ENCODE measurements around the gene SLC27A3. TPM values are rescaled to one million over a fixed set of nuclear protein-coding genes. Genes with fewer than 3 reads are reported as not detected.

SLC27A3 gene
- polyA plus RNA-seq, 3 donors from 2014 or later, result 38.3 to 89.0 (median 54.3) TPM

- Mint-ChIP-seq H3K36me3 (peaks cover 14 to 35% (median 18%) of the 10 kb centered on the region in 3 donors), H3K4me3 (no peak overlapping the region), H3K9me3 (no peaks in the 10 kb centered on the region), H3K27ac (no peak overlapping the region), H3K27me3 (ENCODE audit: low read depth in 3 of 3) (peaks cover 0 to 8% (median 3%) of the 10 kb centered on the region in 3 donors), H3K4me1 (peaks cover 14 to 15% of the 10 kb centered on the region in 2 donors)
- no peak for DNase-seq
Observed at GRCh38 chr1:153769221-153769620, 6.0 kb upstream of the SLC27A3 start.

- Mint-ChIP-seq H3K36me3 (peaks cover 12 to 27% (median 12%) of the 10 kb centered on the region in 3 donors), H3K9me3 (no peaks in the 10 kb centered on the region), H3K4me3 (no peak overlapping the region), H3K27me3 (ENCODE audit: low read depth in 3 of 3) (peaks cover 3 to 12% (median 9%) of the 10 kb centered on the region in 3 donors), H3K4me1 (peaks cover 26 to 27% of the 10 kb centered on the region in 2 donors), H3K27ac (no peak overlapping the region)
- DNase-seq, result no peak
Observed at GRCh38 chr1:153770797-153771196, 4.4 kb upstream of the SLC27A3 start.

- no peak overlapping the region for H3K4me3 Mint-ChIP-seq
- H3K27me3 Mint-ChIP-seq (ENCODE audit: low read depth in 3 of 3), result peaks cover 3 to 12% (median 9%) of the 10 kb centered on the region in 3 donors
Observed at GRCh38 chr1:153771261-153771660, 3.9 kb upstream of the SLC27A3 start.

GRCh38 chr1:153771841-153772593 lies 3.2 kb upstream of the SLC27A3 start:
- peaks cover 36% of the 10 kb centered on the region in 2 donors for H3K4me1 Mint-ChIP-seq
- no peak overlapping the region for H3K27ac Mint-ChIP-seq
- H3K27me3 Mint-ChIP-seq (ENCODE audit: low read depth in 3 of 3), result peaks cover 3 to 16% (median 9%) of the 10 kb centered on the region in 3 donors
- no peak for DNase-seq
- H3K36me3 Mint-ChIP-seq, result peaks cover 10 to 25% (median 11%) of the 10 kb centered on the region in 3 donors
- H3K4me3 Mint-ChIP-seq, result no peak overlapping the region
- H3K9me3 Mint-ChIP-seq, result no peaks in the 10 kb centered on the region

More at GRCh38 chr1:153771261-153771660, 3.9 kb upstream of the SLC27A3 start:
- Mint-ChIP-seq H3K36me3 (peaks cover 12 to 27% (median 12%) of the 10 kb centered on the region in 3 donors), H3K27ac (peak overlapping the region in 2 of 6 donors; percentile 39 to 49), H3K4me1 (peaks cover 28% of the 10 kb centered on the region in 2 donors), H3K9me3 (no peaks in the 10 kb centered on the region)
- DNase-seq, result no peak

GRCh38 chr1:153773096-153773921 lies 1.9 kb upstream of the SLC27A3 start:
- Mint-ChIP-seq H3K27ac (peak overlapping the region; percentile 92 to 99 (median 97)), H3K36me3 (peaks cover 1 to 20% (median 5%) of the 10 kb centered on the region in 3 donors), H3K4me1 (peaks cover 48% of the 10 kb centered on the region in 2 donors), H3K27me3 (ENCODE audit: low read depth in 3 of 3) (peaks cover 3 to 16% (median 9%) of the 10 kb centered on the region in 3 donors), H3K4me3 (peak overlapping the region; percentile 92 to 95 (median 92)), H3K9me3 (no peaks in the 10 kb centered on the region)
- peak; percentile 56 to 66 (median 63) for DNase-seq

- Mint-ChIP-seq H3K27me3 (ENCODE audit: low read depth in 3 of 3) (peaks cover 3 to 16% (median 9%) of the 10 kb centered on the region in 3 donors), H3K36me3 (peaks cover 0 to 18% (median 4%) of the 10 kb centered on the region in 3 donors), H3K4me1 (peaks cover 55% of the 10 kb centered on the region in 2 donors), H3K27ac (peak overlapping the region; percentile 92 to 99 (median 97)), H3K4me3 (peak overlapping the region; percentile 92 to 95 (median 92)), H3K9me3 (no peaks in the 10 kb centered on the region)
- peak in 2 of 3 donors; percentile 30 to 32 for DNase-seq
Observed at GRCh38 chr1:153774026-153774595, 1.1 kb upstream of the SLC27A3 start.

GRCh38 chr1:153775458-153776327 lies 486 bp downstream of the SLC27A3 start:
- Mint-ChIP-seq H3K9me3 (no peaks in the 10 kb centered on the region), H3K36me3 (peaks cover 0 to 12% (median 9%) of the 10 kb centered on the region in 3 donors), H3K27ac (peak overlapping the region; percentile 92 to 99 (median 97))

GRCh38 chr1:153776352-153776751 lies 1.1 kb downstream of the SLC27A3 start:
- peaks cover 56% of the 10 kb centered on the region in 2 donors for H3K4me1 Mint-ChIP-seq
- H3K36me3 Mint-ChIP-seq, result peaks cover 0 to 12% (median 9%) of the 10 kb centered on the region in 3 donors

More at GRCh38 chr1:153775458-153776327, 486 bp downstream of the SLC27A3 start:
- H3K27me3 Mint-ChIP-seq (ENCODE audit: low read depth in 3 of 3), result peaks cover 3 to 16% (median 9%) of the 10 kb centered on the region in 3 donors
- peak overlapping the region; percentile 92 to 95 (median 92) for H3K4me3 Mint-ChIP-seq
- peak; percentile 94 for DNase-seq
- H3K4me1 Mint-ChIP-seq, result peaks cover 55 to 56% of the 10 kb centered on the region in 2 donors

GRCh38 chr1:153776845-153777370 lies 1.7 kb downstream of the SLC27A3 start:
- Mint-ChIP-seq H3K27me3 (ENCODE audit: low read depth in 3 of 3) (peaks cover 3 to 16% (median 9%) of the 10 kb centered on the region in 3 donors), H3K27ac (peak overlapping the region; percentile 90 to 93 (median 92)), H3K4me1 (peaks cover 56 to 57% of the 10 kb centered on the region in 2 donors)

More at GRCh38 chr1:153776352-153776751, 1.1 kb downstream of the SLC27A3 start:
- H3K27ac Mint-ChIP-seq, result peak overlapping the region; percentile 90 to 93 (median 92)
- H3K9me3 Mint-ChIP-seq, result no peaks in the 10 kb centered on the region
- peaks cover 3 to 16% (median 9%) of the 10 kb centered on the region in 3 donors for H3K27me3 Mint-ChIP-seq (ENCODE audit: low read depth in 3 of 3)
- DNase-seq, result no peak
- peak overlapping the region; percentile 83 to 95 (median 92) for H3K4me3 Mint-ChIP-seq

GRCh38 chr1:153777648-153778047 lies 2.4 kb downstream of the SLC27A3 start:
- H3K4me1 Mint-ChIP-seq, result peaks cover 56 to 61% of the 10 kb centered on the region in 2 donors
- peak overlapping the region; percentile 90 to 93 (median 92) for H3K27ac Mint-ChIP-seq
- peak overlapping the region; percentile 39 to 95 (median 88) for H3K4me3 Mint-ChIP-seq

More at GRCh38 chr1:153776845-153777370, 1.7 kb downstream of the SLC27A3 start:
- no peak for DNase-seq
- H3K4me3 Mint-ChIP-seq, result peak overlapping the region; percentile 83 to 95 (median 92)
- H3K36me3 Mint-ChIP-seq, result peaks cover 0 to 12% (median 9%) of the 10 kb centered on the region in 3 donors
- no peaks in the 10 kb centered on the region for H3K9me3 Mint-ChIP-seq

GRCh38 chr1:153778051-153778823 lies 3.0 kb downstream of the SLC27A3 start:
- DNase-seq, result no peak
- H3K27ac Mint-ChIP-seq, result peak overlapping the region; percentile 90 to 93 (median 92)
- H3K4me3 Mint-ChIP-seq, result peak overlapping the region in 3 of 5 donors; percentile 26 to 92 (median 39)

More at GRCh38 chr1:153777648-153778047, 2.4 kb downstream of the SLC27A3 start:
- Mint-ChIP-seq H3K36me3 (peaks cover 0 to 12% (median 9%) of the 10 kb centered on the region in 3 donors), H3K27me3 (ENCODE audit: low read depth in 3 of 3) (peaks cover 3 to 16% (median 9%) of the 10 kb centered on the region in 3 donors), H3K9me3 (no peaks in the 10 kb centered on the region)
- no peak for DNase-seq

More at GRCh38 chr1:153778051-153778823, 3.0 kb downstream of the SLC27A3 start:
- peaks cover 5 to 17% (median 10%) of the 10 kb centered on the region in 3 donors for H3K27me3 Mint-ChIP-seq (ENCODE audit: low read depth in 3 of 3)
- H3K9me3 Mint-ChIP-seq, result no peaks in the 10 kb centered on the region
- H3K36me3 Mint-ChIP-seq, result peaks cover 0 to 12% (median 9%) of the 10 kb centered on the region in 3 donors
- peaks cover 56 to 60% of the 10 kb centered on the region in 2 donors for H3K4me1 Mint-ChIP-seq

Measured in immature natural killer cell (primary cell).